Nephron (organoid): ENCODE data around the gene COL1A1.

Source experiments
- H3K27ac Mint-ChIP-seq, 3 experiments: 2 replicates each; pipeline ENCODE4 v1.8.0; 2020; ENCODE audit warnings: mixed read lengths in 3 of 3, mild to moderate bottlenecking in 2 of 3, moderate library complexity in 1 of 3
- H3K27me3 Mint-ChIP-seq: 2 replicates; pipeline ENCODE4 v1.8.0; 2021; ENCODE audit warnings: low read depth, mild to moderate bottlenecking, moderate library complexity, mixed read lengths
- H3K36me3 Mint-ChIP-seq: 2 replicates; pipeline ENCODE4 v1.8.0; 2020; ENCODE audit warnings: low read depth, mixed read lengths
- H3K4me1 Mint-ChIP-seq: 2 replicates; pipeline ENCODE4 v1.8.0; 2020; ENCODE audit warnings: mixed read lengths
- H3K4me3 Mint-ChIP-seq, 3 experiments: 2 replicates each; pipeline ENCODE4 v1.8.0; 2020; ENCODE audit warnings: mild to moderate bottlenecking in 3 of 3, mixed read lengths in 3 of 3, moderate library complexity in 2 of 3
- H3K9me3 Mint-ChIP-seq: 2 replicates; pipeline ENCODE4 v1.8.0; 2020; ENCODE audit warnings: mixed read lengths
- CTCF ChIP-seq, 3 experiments: fragments of 200-600 bp; sonication (generic); IDR thresholded peaks; one replicate each; pipeline ENCODE4 v1.5.0; 2021; ENCODE audit warnings: antibody characterized with exemption in 3 of 3; ENCODE audit not compliant: unreplicated experiment in 3 of 3

COL1A1 gene

GRCh38 chr17:50172130-50172529, 29.3 kb downstream of the COL1A1 start:
- H3K4me1 Mint-ChIP-seq: peaks cover 53% of the 10 kb centered on the region
- no peaks in the 10 kb centered on the region for H3K9me3 Mint-ChIP-seq
- no peaks in the 10 kb centered on the region for H3K36me3 Mint-ChIP-seq
- no peaks in the 10 kb centered on the region for H3K27me3 Mint-ChIP-seq
- H3K27ac Mint-ChIP-seq: peak overlapping the region in 2 of 3 experiments; percentile 99 to 100
- TF ChIP-seq CTCF (IDR thresholded peaks at IDR 0.05; ENCODE audit: unreplicated experiment in 3 of 3): no peak
- no peak overlapping the region for H3K4me3 Mint-ChIP-seq

- Mint-ChIP-seq H3K27ac (peak overlapping the region; percentile 19 to 100 (median 77)), H3K9me3 (no peaks in the 10 kb centered on the region), H3K4me1 (peaks cover 49% of the 10 kb centered on the region), H3K36me3 (no peaks in the 10 kb centered on the region), H3K4me3 (peak overlapping the region in 1 of 3 experiments; percentile 0), H3K27me3 (no peaks in the 10 kb centered on the region)
- no peak for TF ChIP-seq CTCF (IDR thresholded peaks at IDR 0.05; ENCODE audit: unreplicated experiment in 3 of 3)
These were observed 29.9 kb downstream of the COL1A1 start for GRCh38 chr17:50171371-50172071.

- peaks cover 45% of the 10 kb centered on the region for H3K4me1 Mint-ChIP-seq
- peak overlapping the region in 1 of 3 experiments; percentile 0 for H3K4me3 Mint-ChIP-seq
- no peaks in the 10 kb centered on the region for H3K9me3 Mint-ChIP-seq
- TF ChIP-seq CTCF (IDR thresholded peaks at IDR 0.05; ENCODE audit: unreplicated experiment in 3 of 3): no peak
- H3K27ac Mint-ChIP-seq: peak overlapping the region; percentile 19 to 100 (median 77)
- H3K27me3 Mint-ChIP-seq: no peaks in the 10 kb centered on the region
- H3K36me3 Mint-ChIP-seq: no peaks in the 10 kb centered on the region
These were observed 30.6 kb downstream of the COL1A1 start for GRCh38 chr17:50170662-50171370.

GRCh38 chr17:50169881-50170459, 31.5 kb downstream of the COL1A1 start:
- H3K4me3 Mint-ChIP-seq: no peak overlapping the region
- H3K27ac Mint-ChIP-seq: peak overlapping the region in 2 of 3 experiments; percentile 78 to 84
- peaks cover 49% of the 10 kb centered on the region for H3K4me1 Mint-ChIP-seq
- no peaks in the 10 kb centered on the region for H3K27me3 Mint-ChIP-seq
- H3K36me3 Mint-ChIP-seq: no peaks in the 10 kb centered on the region
- TF ChIP-seq CTCF (IDR thresholded peaks at IDR 0.05; ENCODE audit: unreplicated experiment in 3 of 3): no peak
- H3K9me3 Mint-ChIP-seq: no peaks in the 10 kb centered on the region

- Mint-ChIP-seq H3K9me3 (no peaks in the 10 kb centered on the region), H3K4me3 (peak overlapping the region in 2 of 3 experiments; percentile 7 to 19), H3K36me3 (no peaks in the 10 kb centered on the region), H3K27me3 (no peaks in the 10 kb centered on the region), H3K4me1 (peaks cover 46% of the 10 kb centered on the region), H3K27ac (peak overlapping the region in 2 of 3 experiments; percentile 78 to 84)
- peak; percentile 53 to 63 (median 57) for TF ChIP-seq CTCF (IDR thresholded peaks at IDR 0.05; ENCODE audit: unreplicated experiment in 3 of 3)
These were observed 32.2 kb downstream of the COL1A1 start for GRCh38 chr17:50169121-50169764.
